Right renal pelvis (tissue), 4 donors: Measurements from ENCODE around the gene TMEM234. TPM values are rescaled to one million over a fixed set of nuclear protein-coding genes. Genes with fewer than 3 reads are reported as not detected.

Experiments
- DNase-seq, 4 donors: peaks; one replicate each; pipeline ENCODE4 v3.0.0-alpha.2; 2013; ENCODE audit warnings: low read depth in 4 of 4, low spot score in 3 of 4, missing footprints in 1 of 4
- polyA plus RNA-seq, 4 donors: library from polyadenylated mRNA; unstranded; fragments of 120-200 nt; gene quantifications; one replicate each; pipeline ENCODE4 v1.2.1, GENCODE V29; 2013; ENCODE audit not compliant: insufficient read length in 4 of 4

Gene TMEM234
- polyA plus RNA-seq, 4 donors = 21.0 to 24.4 (median 23.3) TPM

GRCh38 chr1:32201011-32201855 lies 20.9 kb downstream of the TMEM234 start:
- DNase-seq = no peak

GRCh38 chr1:32200226-32201010 lies 21.7 kb downstream of the TMEM234 start, which contains the start of gene CCDC28B:
CCDC28B (plus strand) TSS chr1:32200595; CDS start chr1:32201936, 1,341 bp downstream.
- DNase-seq = peak in 1 of 4 donors; percentile 59

DNA sequence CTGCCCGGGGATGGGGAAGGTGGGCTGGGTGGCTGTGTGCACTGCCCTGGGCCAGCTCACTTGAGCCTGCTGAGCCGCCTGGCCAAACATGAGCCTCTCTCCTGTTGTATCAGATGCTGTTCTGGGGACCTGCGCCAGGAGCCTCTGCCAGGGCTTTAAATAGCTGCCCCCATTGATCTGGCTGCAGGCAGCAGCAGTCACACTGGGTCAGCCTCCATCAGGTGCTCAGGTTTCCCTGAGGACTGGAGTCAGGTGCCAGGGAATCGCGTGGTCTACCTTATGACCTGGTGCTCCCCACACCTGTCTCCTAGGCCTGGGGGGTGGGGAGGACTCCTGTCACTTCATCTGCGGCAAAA lies 22.5 kb downstream of the TMEM234 start:
- DNase-seq = no peak

DNA sequence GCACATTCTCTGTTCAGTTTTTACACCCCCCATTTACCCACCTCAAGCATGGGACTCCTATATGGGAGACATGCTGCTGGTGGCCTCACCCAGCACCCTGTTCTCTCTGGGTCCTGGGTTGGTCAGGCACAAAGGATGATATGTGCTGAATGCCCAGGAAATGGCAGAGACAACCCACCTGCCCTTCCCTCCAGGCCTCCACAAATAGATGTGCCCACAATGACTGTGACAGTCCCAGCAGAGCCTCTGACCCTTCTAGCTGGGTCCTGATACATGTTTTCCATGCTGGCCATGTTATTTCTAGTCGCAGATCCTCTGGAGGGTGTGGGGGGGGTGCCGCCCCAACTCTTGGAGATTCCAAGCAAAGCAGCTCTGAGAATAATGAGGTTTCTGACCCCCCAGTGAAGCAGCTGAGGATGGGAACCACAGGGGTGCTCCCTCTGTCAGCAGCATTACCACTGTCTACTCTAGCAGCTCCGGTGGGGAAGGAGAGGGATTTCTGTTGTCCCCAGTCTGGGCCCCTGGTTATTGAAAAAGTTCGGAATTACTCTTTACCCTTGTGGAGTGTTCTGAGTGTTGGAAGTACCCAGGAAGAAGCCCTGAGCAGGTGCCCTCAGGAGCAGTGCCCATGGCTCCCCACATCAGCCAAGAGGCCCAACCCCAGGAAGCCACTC lies 23.0 kb downstream of the TMEM234 start:
- no peak for DNase-seq

DNA sequence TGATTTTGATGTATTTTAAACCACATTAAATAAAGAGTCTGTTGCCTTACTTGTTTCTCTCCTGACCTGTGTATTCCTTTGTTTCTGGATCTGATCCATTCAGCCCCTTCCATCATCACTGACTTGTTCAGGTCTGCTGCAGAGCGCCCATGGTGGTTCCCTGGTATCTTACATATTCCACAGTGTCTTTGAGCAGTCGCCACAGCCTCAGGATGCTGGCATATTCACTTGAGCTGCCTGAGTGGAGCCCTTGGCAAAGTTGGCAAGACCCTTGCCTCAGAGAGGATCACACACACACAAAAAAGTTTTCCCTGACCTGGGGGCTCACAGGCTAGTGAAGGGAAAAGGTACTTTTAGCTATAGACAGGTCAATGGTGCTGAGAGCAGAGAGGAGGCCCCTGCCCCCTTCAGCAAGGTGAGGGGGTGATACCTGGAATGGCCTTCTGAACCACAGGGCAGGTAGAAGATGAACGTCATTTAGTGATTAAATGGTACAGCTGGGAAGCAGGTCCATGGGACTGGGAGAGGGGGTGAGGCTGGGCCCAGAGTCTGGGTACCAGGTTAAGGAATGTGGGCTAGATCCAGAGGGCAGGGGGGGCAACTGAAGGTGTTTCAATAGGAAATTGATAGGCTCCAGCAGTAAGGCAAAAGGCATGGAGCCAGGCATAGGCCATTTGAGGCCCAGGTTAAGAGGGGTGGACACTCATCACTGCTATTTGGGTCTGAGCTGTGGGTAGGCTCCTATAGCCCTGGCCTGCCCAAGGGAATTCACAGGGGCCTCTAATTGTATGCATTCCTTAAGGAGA lies 23.7 kb downstream of the TMEM234 start:
- no peak for DNase-seq

DNA sequence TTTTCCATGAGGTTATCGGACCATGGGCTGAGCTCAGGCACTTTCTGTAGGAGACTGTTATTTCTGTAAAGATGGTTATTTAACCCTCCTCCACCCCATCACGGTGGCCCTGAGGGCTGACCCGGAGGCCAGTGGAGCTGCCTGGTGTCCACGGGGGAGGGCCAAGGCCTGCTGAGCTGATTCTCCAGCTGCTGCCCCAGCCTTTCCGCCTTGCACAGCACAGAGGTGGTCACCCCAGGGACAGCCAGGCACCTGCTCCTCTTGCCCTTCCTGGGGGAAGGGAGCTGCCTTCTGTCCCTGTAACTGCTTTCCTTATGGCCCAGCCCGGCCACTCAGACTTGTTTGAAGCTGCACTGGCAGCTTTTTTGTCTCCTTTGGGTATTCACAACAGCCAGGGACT lies 24.3 kb downstream of the TMEM234 start:
- DNase-seq = no peak

DNA sequence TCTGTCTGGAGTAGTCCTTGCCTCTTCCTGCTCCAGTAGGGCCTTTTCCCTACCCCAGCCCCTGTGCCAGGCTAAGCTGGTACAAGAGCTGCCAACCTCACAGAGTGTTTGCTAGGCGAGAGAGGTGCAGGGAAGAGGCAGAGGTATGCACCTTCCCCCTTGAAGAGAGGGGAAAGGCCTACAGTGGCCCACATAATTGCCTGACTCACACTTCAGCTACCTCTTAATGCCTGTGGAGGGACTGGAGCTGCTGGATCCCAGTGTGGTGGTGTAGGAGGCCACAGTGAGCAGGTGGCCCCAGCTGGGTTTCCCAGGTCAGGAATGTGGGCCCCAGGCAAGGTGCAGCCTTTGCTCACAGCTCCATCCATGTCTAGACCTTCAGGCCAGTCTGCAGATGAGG lies 25.1 kb downstream of the TMEM234 start:
- DNase-seq = no peak

DNA sequence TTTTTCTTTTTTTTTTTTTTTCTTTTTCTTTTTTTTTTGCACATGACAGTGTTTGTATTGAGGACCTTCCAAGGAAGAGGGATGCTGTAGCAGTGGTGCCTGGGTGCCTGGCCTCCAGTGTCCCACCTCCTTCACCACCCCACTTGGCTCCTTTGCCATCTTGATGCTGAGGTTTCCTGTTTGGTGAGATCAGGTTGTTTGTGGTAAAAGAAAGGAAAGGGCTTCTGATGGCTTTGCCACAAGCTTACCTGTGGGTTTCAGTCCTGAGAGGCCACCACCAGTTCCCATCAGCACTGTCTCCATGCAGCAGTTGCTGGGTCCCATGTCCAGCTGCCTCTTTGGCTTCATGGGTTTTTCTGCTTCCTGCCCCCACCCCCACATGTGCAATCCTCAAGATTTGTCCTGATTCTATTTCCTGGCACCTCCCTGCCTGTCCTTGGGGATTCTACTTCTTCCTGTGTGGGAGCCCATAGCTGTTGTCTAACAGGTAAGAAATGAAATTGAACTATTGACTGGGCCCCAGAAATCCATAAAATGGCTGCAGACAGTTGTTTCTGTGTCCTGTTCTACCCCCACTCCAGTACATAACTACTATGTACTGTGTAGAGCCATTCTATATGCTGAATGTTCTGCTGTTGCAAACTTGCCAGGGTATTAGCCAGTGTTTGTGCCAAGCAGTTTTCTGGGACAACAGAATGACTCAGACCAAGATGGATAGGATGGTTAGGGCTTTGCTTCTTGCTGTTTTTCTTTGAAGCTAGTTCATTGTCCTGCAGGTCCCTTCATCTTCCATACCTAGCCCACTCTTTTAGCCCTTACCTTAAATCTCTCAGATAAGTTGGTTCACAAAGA lies 26.0 kb downstream of the TMEM234 start:
- no peak for DNase-seq

GRCh38 chr1:32195531-32195930 lies 26.6 kb downstream of the TMEM234 start:
- no peak for DNase-seq

- no peak for DNase-seq
Measured at GRCh38 chr1:32194984-32195383, 27.2 kb downstream of the TMEM234 start.

- no peak for DNase-seq
Measured at GRCh38 chr1:32192220-32192948, 29.8 kb downstream of the TMEM234 start.

GRCh38 chr1:32187850-32188249 lies 34.3 kb downstream of the TMEM234 start:
- DNase-seq = no peak

DNA sequence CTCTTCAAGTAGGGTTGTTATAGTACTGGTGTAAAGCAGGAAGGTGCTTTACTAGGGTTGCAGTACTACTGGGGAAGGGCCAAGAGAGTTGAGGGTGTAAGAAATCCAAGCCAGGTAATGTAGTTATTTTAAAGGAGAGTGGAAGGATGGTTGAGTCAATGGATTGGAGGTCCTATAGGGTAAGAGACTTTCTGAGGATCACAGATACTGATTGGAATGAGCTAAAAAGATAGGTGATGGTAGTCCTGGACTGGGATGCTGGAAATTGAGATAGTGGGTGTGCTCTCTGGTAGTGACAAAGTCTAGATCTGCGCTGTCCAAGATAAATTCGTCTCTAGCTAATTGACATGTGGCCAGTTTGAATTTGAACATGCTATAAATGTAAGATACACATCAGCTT lies 35.7 kb downstream of the TMEM234 start:
- no peak for DNase-seq

- DNase-seq = no peak
Measured at GRCh38 chr1:32186077-32186476, 36.1 kb downstream of the TMEM234 start.

GRCh38 chr1:32184650-32185049 lies 37.5 kb downstream of the TMEM234 start:
- no peak for DNase-seq

DNA sequence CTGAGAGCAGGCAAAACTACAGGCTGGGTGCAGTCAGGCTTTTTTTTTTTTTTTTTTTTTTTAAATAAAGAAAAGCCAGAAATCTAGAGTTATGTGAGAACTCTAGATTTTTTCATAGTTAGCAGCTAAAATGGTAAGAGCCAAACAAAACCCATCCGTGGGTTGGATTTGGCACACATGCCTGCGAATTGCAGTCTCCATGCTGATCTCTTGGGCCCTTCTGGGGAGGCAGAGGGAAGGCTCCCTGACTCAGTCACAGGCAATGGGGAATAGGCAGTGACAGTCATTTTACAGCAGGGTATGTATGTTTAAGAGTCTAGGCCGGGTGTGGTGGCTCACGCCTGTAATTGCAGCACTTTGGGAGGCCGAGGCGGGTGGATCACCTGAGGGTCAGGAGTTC lies 40.1 kb downstream of the TMEM234 start:
- DNase-seq = no peak

DNA sequence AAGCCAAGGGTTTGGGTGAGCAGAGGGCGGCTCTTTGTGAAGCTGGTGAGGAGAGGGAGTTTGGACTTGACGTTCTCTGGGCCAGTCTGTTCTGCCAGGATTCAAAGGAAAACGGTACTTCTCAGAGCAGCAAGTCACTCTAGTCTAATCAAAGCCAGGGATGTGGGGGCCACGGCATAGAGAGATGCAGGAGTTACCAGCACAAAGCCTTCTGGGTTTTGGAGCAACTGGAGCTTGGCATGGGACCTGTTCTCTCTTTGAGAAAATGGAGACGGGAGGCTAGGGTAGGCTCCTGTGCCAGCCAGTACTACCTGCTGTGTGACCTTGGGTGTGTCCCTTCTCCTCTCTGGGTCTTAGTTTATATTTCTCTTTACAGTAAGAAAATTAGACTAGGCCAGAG lies 40.6 kb downstream of the TMEM234 start:
- DNase-seq = no peak

- DNase-seq = no peak
Measured at GRCh38 chr1:32181065-32181464, 41.1 kb downstream of the TMEM234 start.
